ENCODE measurements around the gene CORO2B.

CORO2B gene

DNA sequence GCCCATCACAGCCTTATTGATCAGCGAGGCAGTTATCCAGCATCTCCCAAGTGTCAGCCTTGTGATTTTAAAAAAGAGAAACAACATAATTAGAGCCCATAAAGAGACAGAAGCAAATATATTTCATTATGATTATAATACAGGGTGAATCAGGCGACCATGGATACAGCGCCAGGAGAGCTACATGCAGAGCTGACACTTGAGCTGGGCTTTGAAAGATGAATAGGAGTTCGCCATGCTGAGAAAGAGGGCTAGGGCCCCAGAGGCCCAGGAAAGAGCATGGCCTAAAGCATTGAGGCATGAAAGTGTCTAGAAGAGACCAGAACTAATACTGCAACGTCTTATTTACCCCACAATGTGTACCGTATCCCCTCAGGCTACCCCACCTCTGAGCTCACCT lies 4.2 kb upstream of the CORO2B start:
- no peak for DNase-seq

DNA sequence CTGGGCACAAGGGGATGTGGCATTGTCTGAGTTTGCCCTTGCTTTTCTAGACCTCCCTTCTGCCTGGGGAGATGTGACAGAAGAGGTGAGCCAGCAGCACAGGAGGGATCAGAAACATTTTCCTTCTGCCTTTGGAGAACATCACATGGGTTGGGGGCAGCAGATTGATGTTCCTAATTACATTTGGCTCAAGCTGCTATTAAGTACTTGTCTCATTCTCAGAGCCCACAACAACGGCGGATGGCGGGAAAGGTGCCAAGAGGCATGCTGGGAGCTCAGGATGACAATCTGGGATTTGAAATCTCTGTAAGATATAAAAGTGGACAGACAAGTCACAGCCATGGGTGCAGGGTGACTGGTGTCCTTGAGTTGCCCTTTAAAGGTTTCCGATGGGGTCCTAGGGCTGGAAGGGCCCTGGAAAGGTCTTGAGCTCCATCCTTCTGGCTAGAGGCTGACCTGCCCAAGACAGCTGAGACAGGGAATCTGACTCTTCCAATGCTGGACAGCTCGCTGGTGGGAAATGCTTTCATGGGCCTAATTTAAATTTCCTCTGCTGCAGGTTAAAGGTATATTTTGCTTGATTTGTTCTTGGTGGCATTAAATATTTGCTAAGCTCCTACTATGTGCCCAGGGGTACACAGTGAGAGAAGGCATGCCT lies 2.4 kb upstream of the CORO2B start:
- no peak for DNase-seq

DNA sequence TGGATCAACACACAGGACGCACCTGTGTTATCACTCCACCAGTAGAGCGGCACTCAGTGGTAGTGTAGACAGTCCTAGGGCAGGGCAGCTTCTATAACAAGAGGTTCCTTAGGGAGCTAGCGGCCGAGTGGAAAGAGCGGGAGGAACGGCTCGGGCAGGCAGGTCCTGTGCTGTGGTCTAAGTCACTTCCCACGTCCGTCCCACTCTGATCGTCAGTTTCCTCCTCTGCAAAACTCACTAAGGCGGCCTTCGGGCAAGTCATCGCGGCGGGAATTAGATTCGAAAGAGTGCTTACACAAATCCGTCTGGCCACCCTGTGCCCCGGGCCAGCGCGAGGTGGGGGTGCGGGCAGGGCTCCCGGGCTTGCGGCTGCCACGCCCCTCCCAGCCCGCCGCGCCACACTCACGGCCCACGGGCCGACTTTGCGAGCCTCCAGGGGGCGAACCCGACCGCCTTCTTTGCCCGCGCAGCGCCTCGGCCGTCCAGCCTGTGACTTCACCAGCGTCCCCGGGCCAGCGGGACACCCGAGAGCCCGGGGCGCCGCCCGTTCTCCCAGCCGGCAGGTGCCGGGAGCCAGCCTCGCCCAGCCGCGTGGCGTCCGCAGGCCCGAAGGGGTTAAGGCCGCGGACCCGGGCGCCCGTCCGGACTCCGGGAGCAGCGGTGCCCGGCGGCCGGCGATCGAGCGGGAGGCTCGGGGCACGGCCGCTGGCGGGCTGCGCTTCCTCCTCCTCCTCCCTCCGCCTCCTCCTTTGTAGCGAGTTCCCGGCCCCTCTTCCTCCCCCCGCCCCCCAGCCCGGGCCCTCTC lies 416 bp upstream of the CORO2B start:
- no peak for DNase-seq

DNA sequence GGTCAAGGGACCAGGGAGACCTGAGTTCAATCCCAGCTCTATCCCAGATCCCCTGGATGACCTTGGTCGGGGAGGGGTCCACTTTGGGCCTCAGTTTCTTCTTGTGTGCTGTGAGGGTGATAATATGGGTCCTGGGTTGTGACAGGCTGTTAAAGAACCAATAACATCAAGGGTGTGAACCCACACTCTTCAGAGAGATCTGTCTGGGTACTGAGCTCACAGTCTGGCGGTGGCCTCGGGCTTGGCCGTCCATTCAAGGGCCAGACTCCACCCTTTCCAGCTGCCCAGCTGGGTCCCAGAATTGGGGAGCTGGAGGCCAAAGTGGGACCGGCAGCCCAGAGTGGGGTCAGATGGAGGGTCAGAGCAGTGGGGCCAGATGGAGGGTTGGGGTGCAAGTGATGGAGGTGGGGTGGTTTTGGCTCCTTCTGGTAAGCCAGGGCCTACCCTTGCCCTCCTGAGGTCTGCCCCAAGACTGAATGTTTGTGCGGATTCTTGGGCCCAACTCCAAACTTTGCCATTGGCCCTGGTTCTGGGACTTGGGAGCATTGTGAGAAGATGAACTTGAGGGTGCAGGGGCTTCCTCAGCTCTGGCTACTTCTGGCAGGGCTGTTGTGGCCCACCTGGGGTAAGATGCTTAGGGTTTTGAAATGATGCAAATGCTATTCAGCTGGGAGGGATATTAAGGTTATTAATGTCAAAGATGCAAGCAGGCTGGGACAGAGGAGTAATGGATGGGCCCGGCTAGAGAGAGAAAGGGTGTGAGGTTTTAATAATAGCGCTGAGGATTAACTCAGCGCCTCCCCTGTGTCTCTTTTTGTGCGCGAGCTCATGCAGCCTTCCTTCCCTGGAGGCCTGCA lies 1.5 kb downstream of the CORO2B start:
- DNase-seq = no peak

DNA sequence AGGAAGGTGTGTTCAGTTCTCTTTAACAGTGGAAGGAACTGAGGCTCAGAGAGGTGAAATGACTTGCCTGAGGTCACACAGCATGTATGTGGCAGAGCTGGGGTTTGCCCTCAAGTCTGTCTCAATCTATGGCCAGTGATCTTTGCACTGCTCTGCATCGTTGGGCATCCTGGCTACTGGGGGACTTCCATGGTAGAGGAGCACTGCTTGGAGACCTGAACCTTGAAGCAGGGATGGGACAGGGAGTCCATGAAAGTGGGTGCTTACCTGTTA lies 2.0 kb downstream of the CORO2B start:
- no peak for DNase-seq

DNA sequence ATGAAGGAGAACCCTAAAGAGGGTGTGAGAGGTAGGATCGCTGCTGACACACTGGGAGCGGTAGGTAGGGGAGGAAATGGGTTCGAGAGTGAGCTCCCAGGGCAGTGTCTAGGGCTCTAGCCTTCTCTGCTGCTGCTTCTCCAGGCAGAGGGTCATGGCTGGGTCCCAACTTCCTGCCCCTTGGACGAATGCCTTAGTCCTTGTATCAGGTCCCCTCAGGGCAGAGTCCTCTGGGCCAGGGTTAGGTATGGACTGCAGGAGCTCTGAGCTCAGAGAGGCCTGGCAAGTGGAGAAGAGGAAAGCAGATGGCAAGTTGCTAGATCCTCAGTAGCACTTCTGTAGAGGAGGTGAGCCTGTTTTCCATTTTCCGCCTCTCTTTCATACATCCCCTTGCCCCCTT lies 2.9 kb downstream of the CORO2B start:
- no peak for DNase-seq

DNA sequence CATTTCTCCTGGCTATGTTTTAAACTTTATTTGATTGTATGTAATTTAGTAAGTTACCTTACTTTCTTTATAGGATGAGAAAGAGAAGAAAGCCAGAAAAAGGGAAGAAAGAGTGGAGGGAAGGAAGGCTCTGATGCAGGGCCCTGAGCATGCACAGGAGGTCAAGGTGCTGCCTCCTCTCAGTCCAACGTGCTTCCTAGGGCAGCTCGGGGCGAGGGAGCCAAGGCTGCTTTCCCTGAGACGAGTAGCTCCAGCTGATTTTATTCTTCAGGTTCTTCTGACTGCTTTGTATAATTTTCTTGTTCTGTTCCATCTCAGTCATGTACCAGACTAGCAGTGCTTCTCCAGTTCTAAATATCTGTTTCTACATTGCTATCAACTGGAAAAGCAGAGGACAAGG lies 3.4 kb downstream of the CORO2B start:
- no peak for DNase-seq

DNA sequence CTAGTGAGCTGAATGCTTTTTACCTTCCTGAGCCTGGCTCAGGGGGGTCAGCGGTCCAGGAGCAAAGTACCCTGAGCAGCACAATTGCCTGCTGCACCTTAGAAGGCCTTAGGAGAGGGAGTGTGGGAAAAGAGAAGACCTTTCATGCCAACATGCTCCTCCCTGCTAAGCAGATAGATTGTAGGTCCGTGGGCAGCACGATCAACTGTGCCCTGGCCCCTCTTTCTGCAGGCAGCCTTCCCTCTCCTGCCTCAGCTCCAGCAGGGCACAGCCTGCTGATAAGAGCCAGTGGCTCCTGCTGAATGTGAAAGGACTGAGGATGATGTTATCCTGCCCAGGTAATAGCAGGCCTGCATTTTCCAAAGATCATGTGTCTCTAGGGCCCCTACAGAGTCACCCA lies 4.1 kb downstream of the CORO2B start:
- no peak for DNase-seq

DNA sequence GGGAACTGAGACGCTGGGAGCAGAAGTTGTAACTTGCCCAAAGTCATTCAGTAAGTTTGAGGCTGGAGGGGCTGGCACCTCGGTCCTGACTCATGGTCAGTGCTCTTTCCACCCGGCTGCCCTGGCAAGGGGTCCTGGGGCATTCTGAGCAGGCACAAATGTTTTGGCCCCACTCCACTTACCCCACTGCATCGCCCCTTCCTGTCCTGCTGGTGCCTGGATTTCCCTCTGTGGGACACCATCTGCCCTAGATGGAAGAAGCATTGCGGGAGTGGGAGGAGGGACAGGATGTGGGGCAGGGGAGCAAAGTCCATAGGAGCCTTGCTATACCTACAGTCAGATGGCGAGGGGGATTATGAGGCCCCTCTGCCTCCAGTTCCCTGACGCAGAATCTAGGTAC lies 4.5 kb downstream of the CORO2B start:
- DNase-seq = no peak

DNA sequence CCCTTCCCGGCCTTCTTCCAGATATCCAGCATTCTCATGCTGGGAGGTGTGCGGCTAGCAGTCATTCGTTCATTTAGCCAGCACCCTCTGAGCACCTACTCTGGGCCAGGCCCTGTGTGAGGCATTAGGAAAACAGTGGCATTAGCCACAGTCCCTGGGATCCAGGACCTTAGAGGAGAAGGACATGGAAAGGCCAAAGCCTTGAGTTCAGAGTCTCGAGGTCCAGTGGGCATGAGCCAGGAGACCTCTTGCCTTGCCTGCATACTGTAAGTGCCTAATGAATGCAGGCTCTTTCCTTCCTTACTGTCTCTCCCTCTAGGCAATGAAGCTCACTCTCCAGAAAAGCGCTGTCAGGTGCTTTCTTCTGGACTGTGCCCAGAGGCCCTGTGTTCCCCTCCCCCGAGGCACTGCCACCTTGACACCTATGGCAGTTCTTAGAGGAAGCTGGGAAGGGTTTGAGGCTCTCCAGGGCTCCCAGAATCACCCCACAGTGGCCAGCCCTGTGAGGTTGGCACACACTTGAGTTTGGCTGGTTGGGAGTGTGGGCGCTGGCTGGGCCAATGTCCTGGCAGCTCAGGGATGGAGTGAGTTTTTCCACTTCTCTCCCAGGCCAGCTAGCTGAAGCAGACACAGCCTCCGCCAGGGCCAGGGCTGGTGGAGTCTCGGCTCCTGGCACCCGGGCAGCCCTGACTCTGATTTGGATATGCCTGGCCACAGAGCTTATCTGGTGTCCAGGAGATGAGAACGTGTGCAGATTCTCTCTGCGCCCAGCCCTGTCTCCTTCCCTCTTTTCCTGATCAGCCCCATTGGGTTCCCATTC lies 5.4 kb downstream of the CORO2B start:
- DNase-seq = no peak

DNA sequence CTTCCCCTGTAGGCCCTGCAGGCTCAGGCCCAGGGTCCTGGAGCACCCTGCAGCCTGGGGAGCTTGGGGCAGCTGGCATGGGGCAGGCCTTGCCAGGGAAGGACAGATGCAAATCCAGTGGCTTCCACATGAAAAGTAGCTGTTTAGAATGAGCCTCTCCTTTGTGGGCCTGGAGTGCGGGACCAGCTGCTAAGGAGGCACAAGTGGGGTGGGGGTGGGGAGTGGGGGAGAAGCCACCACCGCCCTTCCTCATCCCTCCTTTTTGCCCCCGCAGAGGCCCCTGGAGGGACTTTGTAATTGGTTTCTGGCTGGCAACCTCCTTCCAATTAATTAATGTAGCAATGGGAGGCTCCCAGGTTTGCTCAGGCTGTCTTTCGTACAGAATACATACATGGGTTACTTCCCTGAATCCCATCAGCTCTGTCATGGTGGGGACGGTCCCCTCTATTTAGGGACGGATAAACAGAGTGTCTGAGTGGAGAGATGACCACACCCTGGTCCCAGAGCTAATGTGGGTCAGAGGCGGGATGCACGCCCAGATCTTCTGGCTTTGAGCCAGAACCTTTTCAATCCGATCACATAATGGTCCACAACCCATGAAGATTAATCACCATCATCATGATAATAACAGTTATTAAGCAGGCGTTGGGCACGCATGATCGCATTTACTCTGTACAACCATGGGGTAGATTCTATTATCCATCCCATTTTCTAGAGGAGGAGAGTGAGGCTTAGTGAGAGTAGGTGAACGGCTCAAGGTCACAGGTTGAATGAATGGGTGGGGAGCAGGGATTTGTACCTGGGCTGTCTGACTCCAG lies 6.2 kb downstream of the CORO2B start:
- DNase-seq = no peak

DNA sequence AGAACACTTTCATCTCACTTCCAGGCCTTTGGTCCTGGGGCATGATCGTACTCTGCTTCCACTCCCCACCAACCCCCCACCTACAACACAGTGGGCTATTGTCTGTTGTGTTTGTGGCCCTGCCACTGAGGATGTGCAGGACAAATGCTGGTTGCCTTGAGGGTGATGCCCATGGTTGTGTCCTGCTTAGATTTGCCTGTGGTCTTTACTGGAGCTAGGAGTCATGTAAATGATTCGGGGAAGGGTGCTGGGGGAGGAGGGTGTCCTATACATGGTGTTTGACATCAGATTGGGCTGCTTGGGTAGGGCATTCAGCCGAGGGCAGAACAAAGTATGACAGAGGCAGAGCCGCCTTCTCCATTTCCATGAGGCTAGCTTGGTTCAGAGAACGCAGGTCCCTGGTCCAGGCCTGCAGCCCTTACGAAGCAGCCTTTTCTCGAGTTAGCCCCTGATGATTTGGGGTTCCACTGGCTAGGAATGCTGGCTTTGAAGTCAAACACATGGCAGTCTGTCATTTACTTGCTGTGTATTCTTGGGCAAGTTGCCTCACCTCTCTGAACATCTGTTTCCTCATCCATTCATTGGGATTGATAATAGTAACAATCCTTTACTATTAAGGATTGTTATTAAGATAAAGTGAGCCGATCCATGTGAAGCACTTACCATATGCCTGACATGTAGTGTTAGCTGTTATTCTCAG lies 6.9 kb downstream of the CORO2B start:
- no peak for DNase-seq

DNA sequence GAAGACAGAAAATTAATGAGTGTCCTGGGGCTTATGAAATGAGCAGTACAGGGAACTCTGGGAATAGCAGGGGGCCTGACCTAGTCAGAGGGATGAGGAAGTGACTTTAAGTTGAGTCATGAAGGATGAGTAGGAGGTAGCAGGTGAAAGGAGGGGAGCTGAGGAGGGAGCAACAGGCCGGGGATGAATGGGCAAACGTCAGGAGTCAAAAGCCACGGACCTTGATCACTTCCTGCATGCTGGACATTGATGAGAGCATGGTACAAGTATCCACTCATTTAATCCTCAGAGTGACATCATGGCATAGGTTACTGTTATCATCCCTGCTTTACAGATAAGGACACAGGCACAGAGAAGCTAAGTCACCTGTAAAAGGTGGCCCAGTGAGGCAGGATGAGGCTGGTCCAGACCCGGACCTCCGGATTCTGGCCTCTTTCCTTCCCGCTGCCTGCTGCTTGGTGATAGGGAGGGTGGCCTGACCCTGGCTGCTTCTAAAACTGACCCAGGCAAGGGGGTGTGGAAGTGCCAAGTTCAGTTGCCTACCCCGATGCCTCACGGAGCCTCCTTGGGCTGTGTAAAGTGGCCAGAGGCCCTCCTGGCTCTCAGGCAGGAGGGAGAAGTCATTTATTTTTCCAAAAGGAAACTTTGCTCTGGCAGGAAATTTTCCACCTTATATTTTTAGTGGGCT lies 7.6 kb downstream of the CORO2B start:
- DNase-seq = no peak

DNA sequence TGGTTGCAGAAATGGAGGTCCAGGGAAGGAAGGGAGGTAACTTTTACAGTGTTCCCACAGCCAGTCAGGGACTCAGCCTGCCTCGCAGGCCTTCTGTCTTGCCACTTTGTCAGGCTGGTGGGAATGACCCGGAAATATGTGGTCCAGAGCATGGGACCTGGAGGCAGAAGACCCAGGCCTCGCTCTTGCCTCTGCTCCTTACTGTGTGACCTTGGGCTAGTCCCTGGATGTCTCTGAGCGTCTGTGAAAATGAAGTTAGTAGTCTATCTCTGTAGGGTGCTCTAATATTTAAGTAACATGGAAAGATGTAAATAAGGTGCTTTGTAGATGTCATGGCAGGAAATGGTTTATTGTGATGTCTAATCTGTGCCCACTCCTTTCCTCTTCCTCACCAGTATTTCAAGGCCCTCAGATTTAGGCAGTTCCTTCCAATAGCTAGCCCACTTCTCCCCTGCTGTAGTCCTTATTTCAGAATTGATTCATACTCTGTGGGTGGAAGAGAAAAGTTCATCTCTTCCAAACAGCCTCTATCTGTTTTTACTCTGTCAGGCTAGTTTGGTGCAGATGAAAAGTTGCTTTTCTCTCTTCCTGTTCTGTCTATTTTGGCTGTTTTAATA lies 9.1 kb downstream of the CORO2B start:
- DNase-seq = no peak

DNA sequence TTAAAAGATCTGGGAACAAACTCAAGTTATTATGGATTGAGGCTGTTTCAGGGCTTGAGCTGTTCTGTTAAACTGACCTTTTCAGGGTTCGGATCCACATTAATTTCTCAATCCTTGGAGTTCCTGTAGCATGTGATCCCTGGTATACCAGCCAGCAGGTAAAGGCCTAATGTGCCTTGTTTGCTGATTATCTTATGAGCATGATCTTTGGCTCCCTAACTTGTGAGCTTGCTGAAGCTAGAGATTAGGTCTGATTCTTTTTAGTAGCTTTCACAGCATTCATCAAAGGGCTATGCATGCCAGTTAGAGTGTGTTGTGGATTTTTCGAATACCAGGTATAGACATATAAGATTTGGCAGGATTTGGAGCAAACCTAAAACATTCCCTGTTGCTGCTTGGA lies 10.3 kb downstream of the CORO2B start:
- no peak for DNase-seq

DNA sequence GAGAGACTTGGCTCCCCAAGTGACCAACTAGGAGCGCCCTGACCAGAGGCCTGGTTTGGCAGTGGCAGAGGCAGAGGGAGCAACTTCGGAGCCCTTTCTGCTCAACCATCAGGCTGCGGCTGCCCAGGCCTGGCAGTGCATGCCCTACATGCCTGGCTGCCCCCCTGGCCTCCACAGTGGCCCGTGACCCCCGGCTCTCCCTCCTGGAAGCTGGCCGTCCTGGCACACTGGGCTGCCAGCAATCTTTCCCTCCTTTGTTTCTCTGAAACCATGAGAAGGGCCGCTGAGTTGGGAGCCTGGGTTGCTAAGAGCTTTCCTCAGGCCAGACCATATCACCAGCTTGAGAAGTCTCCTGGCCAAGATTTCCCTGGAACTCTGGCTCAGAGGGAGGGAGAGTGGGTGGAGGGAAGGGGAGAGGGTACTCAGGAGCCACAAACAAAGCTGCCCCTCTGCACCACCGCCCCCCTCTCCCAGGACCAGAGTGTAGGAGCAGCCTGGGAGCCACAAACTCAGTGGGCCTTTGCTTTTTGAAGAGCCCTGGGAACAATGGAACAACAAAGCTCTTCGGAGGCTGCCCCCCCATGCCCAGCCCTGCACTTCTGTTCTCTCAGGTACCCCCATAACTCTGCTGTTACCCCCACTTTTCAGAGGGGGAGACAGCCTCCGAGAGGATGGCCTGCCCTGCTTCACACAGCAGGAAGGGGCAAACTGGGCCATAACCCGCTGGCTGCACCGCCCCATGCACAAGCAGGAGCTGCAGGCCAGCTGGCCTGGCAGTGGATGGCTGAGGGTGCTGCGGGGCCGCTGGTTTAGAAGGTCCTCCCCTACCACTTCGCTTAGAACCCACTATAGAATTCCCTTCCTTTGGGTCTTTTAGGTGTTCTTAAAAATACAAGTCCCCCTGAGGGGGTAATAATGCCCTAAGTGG lies 11.3 kb downstream of the CORO2B start:
- DNase-seq = no peak

DNA sequence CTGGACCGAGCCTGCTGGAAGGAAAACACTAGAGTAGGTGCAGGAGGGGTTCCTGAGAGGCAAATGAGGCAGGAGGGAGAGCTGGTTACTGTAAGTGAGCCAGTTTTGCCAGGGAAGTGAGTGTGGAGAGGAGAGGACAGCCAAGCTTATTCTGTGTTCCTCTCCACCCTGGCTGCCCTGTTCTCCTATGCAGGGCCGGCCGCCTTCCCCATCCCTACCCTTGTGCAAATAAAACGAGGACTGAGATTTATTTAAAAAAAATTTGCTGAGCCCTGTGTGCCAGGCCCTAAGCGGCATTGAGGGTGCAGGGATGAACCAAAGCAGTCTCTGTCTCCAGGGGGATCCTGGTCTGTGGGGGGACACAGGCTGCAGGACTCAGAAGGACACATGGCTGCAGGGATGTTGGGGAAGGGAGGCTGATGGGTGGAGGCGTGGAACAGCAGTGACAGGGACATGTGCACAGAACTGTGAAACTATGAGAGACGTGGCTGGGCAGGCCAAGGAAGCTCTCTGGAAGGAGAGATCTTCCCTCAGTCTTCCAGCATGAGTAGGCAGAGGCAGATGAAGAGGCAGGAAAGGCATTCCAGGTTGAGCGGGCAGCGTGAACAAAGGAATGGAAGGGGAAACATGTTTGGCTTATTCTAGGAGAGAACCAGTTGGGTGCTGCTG lies 12.1 kb downstream of the CORO2B start:
- DNase-seq = no peak

DNA sequence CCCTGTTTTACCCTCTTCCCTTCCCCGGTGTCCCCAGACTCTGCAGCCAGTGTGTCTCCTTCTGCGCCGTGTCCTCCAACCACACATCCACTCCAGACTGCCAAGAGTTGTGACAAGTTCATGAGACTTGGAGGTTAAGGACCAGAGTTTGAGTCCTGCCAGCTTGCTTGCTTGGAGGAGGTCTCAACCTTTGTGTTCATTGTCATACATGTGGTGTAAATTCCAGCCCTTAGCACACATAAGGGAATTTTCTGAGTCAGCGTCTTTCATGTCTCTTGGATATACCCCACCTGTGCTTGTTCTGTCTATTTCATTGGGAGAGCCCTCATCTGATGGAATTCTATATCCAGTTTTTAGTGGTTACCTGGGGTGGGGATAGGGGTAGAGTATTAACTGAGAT lies 13.3 kb downstream of the CORO2B start:
- no peak for DNase-seq

DNA sequence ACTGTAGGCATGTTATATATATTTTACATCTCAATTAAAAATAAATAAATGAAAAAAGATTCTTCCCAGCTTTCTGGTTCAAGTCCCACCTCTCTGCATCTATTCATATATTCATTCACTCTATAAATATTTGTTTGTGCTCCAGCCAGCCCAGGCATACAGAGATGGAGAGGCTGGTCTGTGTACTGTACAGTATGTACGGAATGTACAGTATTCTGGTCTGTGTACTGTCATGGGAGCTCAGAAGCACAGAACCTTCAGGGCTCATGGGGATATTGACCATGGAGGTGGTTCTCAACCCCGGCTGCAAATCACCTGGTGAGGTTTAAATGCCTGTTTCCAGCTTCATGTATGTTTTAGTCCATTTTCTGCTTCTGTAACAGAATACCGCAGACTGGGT lies 13.8 kb downstream of the CORO2B start:
- DNase-seq = no peak
